SKM-1 treated with dmso at 0.1 percent for 144 hours (cell line): ENCODE results near the gene AMZ1.

ENCODE experiments used
- DNase-seq: peaks from one replicate; lab custom pipeline; 2025; ENCODE audit not compliant: unreplicated experiment; lab: John Stamatoyannopoulos, UW

Gene AMZ1

GRCh38 chr7:2764621-2765020 lies 76.6 kb downstream of the AMZ1 start:
- DNase-seq = no peak
